Stimulated activated CD4-positive, alpha-beta T cell treated with anti-CD3 and anti-CD28 coated beads, Interleukin-4, amount 100 ng/mL, for 1 hour (primary cell): ENCODE measurements around the gene SMIM3.
"Not testable (repeated sequence)": the region's sequence is repeated elsewhere in the genome, so short reads cannot be mapped to it uniquely, and the experiment has no call there.

Experiments used
- DNase-seq: peaks from one replicate; pipeline ENCODE4 v3.0.0-alpha.2; 2020

Gene SMIM3

GRCh38 chr5:150801117-150801927 is 22.8 kb downstream of the SMIM3 start:
- no peak for DNase-seq

- no peak for DNase-seq
Measured at GRCh38 chr5:150804388-150804787, 25.8 kb downstream of the SMIM3 start.

GRCh38 chr5:150809363-150809762 is 30.8 kb downstream of the SMIM3 start:
- no peak for DNase-seq

DNA sequence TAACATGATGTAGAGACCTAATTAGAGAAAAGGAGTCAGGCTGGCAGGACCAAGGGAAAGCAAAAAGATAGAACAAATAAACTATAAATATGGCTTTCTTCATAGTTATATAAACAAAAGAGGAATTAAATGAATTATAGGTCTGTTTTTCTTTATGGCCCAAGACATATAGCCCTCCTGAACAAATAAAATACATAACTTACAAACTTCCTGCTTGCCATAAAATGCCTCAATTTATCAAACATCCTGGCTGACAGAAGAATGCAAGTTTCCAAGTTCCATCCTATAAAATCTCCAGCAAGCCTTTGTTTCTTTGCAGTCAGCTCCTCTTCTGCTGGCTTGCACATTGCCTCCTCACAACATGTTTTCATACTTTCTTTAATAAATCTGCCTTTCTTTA is 36.5 kb downstream of the SMIM3 start:
- DNase-seq = no peak

- no peak for DNase-seq
Measured at GRCh38 chr5:150816946-150817345, 38.4 kb downstream of the SMIM3 start.

DNA sequence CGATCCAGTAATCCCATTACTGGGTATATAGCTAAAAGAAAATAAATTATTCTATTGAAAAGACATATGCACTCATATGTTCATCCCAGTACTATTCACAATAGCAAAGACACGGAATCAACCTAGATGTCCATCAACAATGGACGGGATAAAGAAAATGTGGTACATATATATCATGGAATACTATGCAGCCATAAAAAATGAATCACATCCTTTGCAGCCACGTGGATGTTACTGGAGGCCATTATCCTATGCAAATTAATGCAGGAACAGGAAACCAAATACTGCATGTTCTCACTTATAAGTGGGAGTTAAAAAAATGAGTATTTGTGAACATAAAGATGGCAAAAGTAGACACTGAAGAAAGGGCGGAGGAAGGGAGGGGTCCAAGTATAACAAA is 51.2 kb downstream of the SMIM3 start:
- no peak for DNase-seq

DNA sequence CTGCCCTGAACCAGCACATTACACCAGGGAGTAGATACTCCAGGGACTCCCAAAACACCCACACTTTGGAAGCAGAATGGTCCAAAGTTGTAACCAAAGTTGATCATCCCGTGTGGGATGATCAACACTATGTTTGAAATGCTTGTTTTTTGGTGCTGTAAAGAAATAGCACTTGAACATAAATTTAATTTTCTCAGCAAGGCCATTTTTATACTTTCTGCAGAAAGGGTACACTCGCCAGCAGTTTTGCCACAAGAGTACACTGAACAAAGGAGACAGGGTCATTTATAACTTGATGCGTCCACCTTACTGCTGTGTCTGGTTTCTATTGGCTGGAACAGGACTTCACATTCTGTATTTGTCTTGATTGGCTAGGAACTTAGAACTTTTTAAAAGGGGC is 53.3 kb downstream of the SMIM3 start:
- DNase-seq = not testable (repeated sequence)

GRCh38 chr5:150836064-150836463 is 57.5 kb downstream of the SMIM3 start:
- DNase-seq = no peak

DNA sequence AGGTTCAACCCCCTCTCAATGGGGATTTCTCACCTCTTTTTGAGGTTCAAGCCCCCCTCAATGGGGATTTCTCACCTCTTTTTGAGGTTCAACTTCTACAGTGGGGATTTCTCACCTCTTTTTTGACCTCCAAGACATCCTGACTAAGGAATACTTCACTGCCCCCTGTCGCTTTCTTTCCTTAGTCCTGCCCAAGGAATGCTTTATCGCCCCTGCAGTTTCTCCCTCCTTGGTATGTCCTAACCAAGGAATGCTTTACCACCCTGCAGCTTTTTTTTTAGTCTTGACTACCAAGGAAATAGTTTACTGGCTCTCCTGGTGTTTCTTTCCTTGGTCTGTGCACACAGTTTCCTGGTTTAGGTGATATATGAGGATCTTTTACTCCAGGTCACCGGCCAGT is 58.1 kb downstream of the SMIM3 start:
- DNase-seq = no peak

DNA sequence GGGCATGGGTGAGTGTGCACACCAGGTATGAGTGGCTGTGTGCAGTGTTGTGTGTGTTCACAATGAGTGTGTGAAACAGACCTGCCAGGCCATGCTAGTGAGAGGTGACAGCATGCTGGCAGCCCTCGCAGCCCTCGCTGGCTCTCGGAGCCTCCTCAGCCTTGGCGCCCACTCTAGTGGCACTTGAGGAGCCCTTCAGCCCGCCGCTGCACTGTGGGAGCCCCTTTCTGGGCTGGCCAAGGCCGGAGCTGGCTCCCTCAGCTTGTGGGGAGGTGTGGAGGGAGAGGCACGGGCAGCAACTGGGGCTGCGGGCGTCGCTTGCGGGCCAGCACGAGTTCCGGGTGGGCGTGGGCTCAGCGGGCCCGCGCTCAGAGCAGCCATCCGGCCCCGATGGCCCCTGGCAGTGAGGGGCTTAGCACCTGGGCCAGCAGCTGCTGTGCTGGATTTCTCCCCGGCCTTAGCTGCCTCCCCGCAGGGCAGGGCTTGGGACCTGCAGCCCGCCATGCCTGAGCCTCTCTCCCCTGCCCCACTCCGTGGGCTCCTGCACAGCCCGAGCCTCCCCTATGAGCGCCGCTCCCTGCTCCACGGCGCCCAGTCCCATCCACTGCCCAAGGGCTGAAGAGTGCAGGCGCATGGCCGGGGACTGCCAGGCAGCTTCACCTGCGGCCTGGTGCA is 66.8 kb downstream of the SMIM3 start:
- DNase-seq = not testable (repeated sequence)

GRCh38 chr5:150846308-150846653 is 67.7 kb downstream of the SMIM3 start, which contains the start of gene IRGM:
Gene IRGM, plus strand, starts transcription at chr5:150846521. Its CDS starts 1,603 bp downstream, at chr5:150848124.
- not testable (repeated sequence) for DNase-seq
